ENCODE data around the gene RALGPS1.

RALGPS1 gene

DNA sequence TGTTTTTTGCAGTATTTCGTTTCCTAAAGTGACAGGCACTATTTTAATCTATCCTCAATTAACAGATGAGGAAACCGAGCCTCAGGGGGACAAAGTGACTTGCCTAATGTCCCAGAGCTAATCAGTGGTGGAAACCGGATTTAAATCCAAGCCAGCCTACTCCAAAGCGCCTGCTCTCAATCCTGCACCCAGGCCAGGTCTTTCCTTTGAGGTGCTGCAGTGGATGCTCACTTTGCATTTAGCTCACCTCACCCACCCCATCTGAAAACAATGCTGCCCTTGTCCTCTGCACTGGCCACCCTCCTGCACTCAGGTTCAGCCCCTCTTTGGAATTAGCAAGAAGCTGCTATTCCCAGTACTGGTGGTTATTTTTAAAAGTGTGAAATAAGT is 191.9 kb downstream of the RALGPS1 start:
- DNase-seq = no peak

DNA sequence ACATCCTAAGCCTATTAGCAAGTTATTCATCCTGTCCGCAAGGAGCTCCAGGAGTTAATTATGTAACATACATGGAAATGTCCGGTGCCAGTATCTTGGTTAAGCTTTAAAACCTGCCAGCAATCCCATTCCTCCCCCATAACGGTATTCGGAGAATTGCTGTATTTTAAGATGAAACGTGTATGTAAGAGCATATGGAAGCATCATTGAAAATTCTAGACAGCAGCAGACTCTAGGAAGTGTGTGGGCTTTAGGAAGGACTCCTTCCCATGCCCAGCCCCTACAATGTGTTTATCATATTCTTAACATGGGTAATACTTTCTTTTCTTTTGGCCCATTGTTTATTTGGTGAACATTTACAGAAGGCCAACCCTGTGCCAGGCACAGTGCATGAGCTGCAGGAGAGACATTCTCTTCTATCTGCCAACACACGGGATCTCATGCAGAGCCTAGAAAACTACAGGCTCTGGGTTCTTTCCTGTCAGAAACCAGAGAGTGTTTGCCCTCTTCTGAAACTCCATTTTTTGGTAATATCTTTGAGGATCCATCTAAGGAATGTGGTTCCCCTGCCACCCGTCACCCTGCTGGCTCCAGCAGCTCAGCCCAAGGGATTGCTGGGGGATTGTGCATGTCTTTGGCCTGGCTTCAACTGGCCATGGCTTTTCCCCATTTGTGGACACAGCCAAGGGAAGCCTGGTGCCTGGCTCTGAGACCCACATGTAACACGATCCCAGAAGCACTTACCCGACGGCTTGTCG is 192.8 kb downstream of the RALGPS1 start:
- DNase-seq = no peak

DNA sequence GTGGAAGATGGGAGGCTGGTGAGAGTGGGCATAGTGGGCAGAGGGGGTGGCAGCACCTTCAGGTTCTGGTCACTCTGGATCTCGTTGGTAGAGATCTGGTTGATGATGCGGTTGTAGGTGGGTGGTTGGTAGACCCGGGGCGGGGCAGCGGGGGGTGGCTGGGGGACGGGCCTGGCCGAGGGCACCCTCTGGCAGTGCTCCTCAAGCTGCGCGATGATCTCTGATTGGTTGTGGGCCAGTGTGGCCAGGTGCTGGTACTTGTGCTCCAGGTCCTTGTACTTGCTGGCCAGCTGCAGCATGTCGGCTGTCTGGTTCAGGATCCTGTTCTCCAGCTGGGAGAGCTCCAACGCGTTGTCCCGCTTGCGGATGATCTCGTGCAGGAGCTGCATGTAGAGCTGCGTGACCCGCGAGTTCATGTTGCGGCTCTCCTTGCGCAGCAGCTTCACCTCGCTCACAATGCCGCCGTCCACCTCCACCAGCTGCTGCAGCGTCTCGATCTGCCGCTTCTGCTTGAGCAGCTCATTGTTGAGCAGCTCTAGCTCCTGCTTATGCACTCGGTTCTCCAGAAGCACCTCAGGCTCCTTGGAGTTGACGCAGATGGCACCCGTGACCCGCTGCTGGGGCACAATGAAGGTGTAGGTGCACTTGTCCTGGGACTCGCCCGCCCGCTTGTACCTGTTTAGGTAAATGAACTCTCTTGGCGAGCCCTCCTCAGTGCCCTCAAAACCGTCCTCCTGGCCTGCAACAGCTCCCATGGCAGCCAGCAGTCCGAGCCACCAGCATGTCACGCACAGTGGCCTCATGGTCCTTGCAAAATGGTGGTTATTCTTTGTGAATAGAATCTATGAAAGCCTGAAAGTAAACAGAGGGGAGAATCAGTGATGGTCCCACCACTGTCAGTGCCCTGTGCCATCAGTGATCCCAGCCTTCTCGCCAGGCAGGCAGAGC is 193.6 kb downstream of the RALGPS1 start:
- no peak for DNase-seq

- no peak for DNase-seq
These were observed 194.7 kb downstream of the RALGPS1 start for GRCh38 chr9:127109212-127109711.

- no peak for DNase-seq
These were observed 197.5 kb downstream of the RALGPS1 start for GRCh38 chr9:127112056-127112455.

GRCh38 chr9:127112735-127113161 is 198.2 kb downstream of the RALGPS1 start:
- DNase-seq = no peak

DNA sequence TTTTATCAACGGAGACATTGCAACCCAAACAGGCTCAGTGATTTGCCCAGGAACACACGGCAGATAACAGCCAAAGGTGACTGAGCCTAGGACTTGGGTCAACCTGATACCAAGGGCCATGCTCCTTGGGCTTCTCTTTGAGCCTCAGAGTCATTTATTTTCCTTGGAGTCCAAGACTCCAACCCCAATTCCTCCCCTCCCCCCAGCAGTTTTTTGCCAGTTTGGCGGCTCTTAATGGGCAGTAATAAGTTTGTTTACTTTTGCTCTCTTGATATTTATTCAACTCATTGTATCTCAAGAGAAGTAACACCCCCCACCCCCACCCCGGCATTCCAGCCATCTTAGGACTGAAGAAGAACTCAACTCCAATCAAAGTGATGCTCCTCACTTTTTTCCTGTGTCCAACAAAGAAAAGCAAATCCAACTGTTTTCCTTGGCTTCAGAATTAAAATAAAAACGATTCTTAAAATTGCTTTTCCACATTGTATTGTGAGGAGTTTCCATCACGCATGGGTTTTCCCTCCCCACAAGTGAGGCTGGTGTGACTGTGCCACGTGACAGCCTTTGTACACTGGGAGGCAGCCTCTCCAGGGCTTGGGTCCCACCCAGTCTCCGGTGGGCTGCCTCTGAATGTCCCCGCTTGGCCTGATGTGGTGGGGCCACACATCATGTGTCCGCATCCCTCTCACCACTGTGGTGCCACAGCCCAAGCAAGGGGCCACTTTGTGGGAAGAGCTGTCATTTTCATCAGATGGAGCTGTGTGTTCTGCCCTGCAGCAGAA is 198.8 kb downstream of the RALGPS1 start:
- DNase-seq = no peak

DNA sequence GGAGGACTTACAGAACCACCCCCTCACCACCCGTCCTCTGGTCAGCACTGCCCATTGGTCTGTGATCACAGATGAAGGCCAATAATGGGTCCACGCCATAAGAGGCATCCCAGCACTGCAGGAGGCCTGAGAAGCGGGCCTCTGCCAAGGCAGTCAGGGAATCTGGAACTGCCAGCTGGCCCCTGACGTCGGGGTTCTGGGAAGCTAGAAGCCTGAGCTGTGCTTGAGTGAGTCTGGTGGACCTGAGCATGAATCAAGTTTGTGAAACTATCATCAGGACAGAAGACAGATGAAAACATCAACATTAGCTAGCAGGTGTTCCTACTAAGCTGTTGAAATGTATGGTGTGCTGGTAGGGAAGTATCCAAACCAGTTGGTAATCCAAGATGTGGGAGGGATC is 200.0 kb downstream of the RALGPS1 start:
- no peak for DNase-seq

- DNase-seq = no peak
These were observed 201.6 kb downstream of the RALGPS1 start for GRCh38 chr9:127116088-127116726.

GRCh38 chr9:127116957-127117356 is 202.4 kb downstream of the RALGPS1 start:
- DNase-seq = no peak

GRCh38 chr9:127117801-127118200 is 203.2 kb downstream of the RALGPS1 start:
- no peak for DNase-seq

DNA sequence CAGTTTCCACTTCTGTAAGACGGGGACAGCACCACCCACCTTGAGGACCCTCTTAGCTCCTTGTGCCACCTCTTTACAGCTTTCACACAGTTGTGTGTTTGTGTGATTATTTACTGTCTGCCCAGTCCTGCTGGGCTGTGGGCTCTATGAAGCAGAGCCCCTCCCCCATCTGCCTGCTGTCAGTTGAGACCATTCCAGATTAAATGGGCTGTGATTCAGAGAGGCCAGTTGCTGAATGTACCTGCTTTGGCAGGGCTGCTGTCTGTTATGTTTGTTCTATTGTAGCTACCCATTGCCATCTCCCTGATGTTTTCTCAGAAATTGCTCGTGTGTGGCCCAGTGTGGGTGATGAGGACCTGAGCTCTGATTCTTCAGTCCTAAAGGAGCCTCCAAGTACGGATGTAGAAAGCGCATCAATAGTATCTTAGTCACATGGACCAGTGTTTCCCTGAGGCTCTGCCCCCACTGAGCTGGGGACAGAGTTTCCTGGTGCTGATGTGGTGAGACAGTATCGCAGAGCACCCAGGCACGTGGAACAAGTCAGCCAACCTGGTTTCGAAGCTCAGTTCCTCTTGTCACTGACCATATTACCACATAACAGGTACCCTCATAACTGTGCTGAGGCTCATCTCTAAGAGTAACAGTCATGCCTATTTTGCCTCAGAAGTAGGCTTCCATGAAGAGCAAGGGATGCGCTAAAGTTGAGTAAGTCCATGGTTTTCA is 204.2 kb downstream of the RALGPS1 start:
- DNase-seq = no peak

DNA sequence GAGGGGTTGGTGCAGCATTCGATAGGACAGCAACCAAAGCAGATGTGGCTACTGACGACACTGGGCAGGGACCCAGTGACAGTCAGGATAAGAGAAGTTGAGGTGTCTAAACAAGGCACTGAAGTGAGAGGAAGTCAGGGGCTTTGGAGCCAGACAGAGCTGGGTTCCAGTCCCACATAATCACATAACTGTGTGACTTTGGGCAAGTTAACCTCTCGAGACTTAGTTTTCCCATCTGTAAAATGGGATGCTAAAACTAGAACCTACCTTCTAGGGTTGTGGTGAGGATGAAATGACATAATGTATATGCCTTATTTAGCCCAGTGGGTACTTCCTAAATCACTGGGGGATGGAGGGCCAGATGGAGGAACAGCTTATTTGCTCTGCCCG is 204.7 kb downstream of the RALGPS1 start:
- DNase-seq = no peak

- DNase-seq = no peak
These were observed 207.1 kb downstream of the RALGPS1 start for GRCh38 chr9:127121628-127122175.

DNA sequence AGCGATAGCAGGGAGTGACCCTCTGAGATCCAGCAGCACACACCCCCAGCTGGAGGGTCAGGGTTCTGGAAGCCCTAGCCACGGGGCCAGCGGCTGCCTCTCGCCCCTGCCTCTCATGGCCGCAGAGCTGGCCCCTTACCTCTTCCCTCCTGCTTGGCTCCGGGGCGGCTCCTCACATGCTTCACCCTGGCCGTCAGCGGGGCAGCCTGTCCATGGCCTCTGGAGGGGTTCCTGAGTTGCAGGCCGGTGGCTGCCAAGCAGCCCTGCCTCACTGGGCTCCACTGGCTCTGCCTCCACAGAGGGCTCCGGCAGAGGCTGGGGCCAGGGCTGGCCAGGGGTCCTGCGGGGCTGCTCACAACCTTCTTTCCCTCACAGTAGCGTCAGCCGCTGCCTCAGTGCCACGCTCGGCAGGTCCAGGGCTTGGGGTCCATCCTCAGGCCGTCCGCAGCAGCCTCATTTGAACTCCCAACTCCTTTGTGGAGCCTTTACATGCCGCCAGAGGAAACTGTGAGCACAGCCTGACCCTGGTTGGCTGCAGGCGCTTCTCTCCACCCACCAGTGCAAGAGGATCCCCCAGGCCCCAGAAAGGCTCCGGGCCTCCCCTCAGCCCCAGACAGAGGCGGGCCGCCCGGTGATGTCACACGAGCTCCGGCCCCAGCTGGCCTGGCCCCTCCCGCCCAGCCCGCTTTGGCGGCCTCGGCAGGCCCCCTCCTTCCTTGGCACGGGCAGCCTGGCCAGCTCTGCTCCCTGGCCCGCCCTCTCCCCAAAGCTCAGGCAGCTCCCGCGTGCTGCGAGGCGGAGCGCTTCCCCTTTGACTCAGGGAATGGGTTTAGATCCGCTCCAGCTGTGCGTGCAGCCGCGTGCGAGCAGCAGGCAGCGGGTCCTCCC is 207.8 kb downstream of the RALGPS1 start, which contains the start of gene ANGPTL2:
ANGPTL2 (minus strand) TSS at position 460 of the 888 bp plus-strand sequence. CDS start 13,904 bp downstream, outside the sequence.
- peak; percentile 2 for DNase-seq

- no peak for DNase-seq
These were observed 208.7 kb downstream of the RALGPS1 start for GRCh38 chr9:127123064-127123890.

DNA sequence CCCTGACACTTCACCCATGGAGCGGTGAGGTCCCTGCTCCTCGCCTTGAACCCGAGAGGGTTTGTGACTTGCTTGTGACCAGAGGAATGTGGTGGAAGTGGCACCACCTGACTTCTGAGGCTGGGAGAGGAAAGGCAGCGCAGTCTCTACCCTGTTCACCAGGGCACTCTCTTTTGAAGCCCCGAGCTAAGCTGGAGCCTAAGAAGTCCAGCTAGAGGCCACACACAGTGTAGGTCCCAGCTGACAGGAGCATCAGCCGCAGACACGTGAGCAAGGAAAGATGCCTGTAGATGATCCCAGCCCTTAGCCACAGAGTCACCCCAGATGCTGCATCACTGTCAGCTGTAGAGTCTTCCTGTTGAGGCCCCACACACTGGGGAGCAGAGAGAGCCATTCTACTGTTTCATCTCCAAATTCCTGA is 209.5 kb downstream of the RALGPS1 start:
- no peak for DNase-seq

GRCh38 chr9:127124792-127125191 is 210.2 kb downstream of the RALGPS1 start:
- no peak for DNase-seq

DNA sequence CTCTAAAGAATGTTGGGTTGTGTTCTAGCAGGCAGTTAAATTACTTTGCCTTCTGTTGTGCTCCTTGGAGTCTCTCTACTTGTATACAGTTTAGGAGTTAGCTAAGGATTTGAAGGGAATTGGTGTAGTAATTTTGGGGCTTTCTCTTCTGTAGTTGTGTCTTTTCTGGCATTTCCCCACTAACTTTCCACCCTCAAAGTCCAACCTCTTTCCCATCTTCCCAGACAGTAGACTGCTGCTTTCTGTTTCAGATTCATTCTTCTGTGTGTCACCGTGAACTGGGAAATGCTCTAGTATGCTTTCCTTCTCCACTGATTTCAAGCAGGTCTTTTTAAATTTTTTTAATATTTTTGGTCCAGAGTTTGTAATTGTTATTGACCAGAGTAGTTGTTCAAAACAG is 212.4 kb downstream of the RALGPS1 start:
- no peak for DNase-seq
